K562 (cell line): Measurements from ENCODE around the gene LSM12. TPM values are rescaled to one million over a fixed set of nuclear protein-coding genes. Genes with fewer than 3 reads are reported as not detected.

Source experiments
- ATF3 ChIP-seq, 2 experiments: fragments of 450-650 bp in 1 of 2; sonication (generic) in 1 of 2; formaldehyde crosslinking in 1 of 2; IDR thresholded peaks in 1 of 2; conservative IDR thresholded peaks in 1 of 2; 2 replicates each; pipeline versions ENCODE4 v1.6.1 to v1.8.1; 2016 to 2023; ENCODE audit warnings: mild to moderate bottlenecking in 2 of 2, moderate library complexity in 2 of 2, inconsistent platforms in 1 of 2, missing genetic modification reagents in 1 of 2
- BCOR ChIP-seq: fragments of 450-650 bp; IDR thresholded peaks from 2 replicates; pipeline ENCODE4 v1.6.1; 2016
- CREM ChIP-seq: IDR thresholded peaks from 2 replicates; pipeline ENCODE4 v1.6.1; 2014; ENCODE audit warnings: antibody characterized with exemption, low read depth
- GATA2 ChIP-seq: sonication (generic); formaldehyde crosslinking; IDR thresholded peaks from 2 replicates; pipeline ENCODE4 v1.4.0; 2020; ENCODE audit warnings: mild to moderate bottlenecking, missing genetic modification reagents
- HSF4 ChIP-seq: fragments of 250-450 bp; sonication (Bioruptor Pico); IDR thresholded peaks from 2 replicates; pipeline ENCODE4 v2.1.2; 2022; ENCODE audit warnings: mild to moderate bottlenecking, moderate library complexity, borderline replicate concordance
- JUN ChIP-seq, 2 experiments: sonication (generic) in 1 of 2; formaldehyde crosslinking in 1 of 2; IDR thresholded peaks; 2 replicates each; pipeline versions ENCODE4 v1.6.1 to v1.8.0; 2012 to 2022; ENCODE audit warnings: borderline replicate concordance in 2 of 2, mild to moderate bottlenecking in 2 of 2, improper control_type of control experiment in 1 of 2, low read depth in 1 of 2, low read length in 1 of 2, missing genetic modification reagents in 1 of 2
- MAX ChIP-seq: sonication (generic); formaldehyde crosslinking; IDR thresholded peaks from 2 replicates; pipeline ENCODE4 v1.9.0; 2022; ENCODE audit warnings: mild to moderate bottlenecking, missing genetic modification reagents
- TRIM24 ChIP-seq, 2 experiments: fragments of 450-650 bp; IDR thresholded peaks; 2 replicates each; pipeline ENCODE4 v1.6.1; 2016
- VEZF1 ChIP-seq: fragments of 200-800 bp; sonication (Bioruptor generic); IDR thresholded peaks from 2 replicates; pipeline ENCODE4 v1.6.1; 2017; ENCODE audit warnings: missing genetic modification characterization, missing compliant biosample characterization
- ZBTB2 ChIP-seq: fragments of 450-650 bp; IDR thresholded peaks from 2 replicates; pipeline ENCODE4 v1.6.1; 2016; ENCODE audit warnings: antibody characterized with exemption
- ZNF174 ChIP-seq: fragments of 250-450 bp; sonication (Bioruptor Pico); IDR thresholded peaks from 2 replicates; pipeline ENCODE4 v1.4.0; 2020; ENCODE audit warnings: mild to moderate bottlenecking
- polyA plus RNA-seq, 8 experiments: library from polyadenylated mRNA; depleted of rRNA in 4 of 8; stranded (reverse) in 5 of 8; unstranded in 3 of 8; fragments of >200 nt; fragmentation: Nextera tagmentation in 2 of 8; fragmentation: Illumina TruSeq in 1 of 8; extraction: Ambion mirVana in 2 of 8; extraction: Trizol in 1 of 8; gene quantifications; 2 replicates each; pipeline versions ENCODE4 v1.2.1 to v1.2.3, GENCODE V29; 2011 to 2014; ENCODE audit warnings: inconsistent platforms in 1 of 8, missing spikeins in 1 of 8
- total RNA-seq, 7 experiments: library from RNA; depleted of rRNA in 6 of 7; stranded (reverse); fragments of >200 nt in 6 of 7; fragmentation: Illumina TruSeq in 2 of 7; extraction: Trizol in 2 of 7; gene quantifications; 2 replicates each; pipeline versions ENCODE4 v1.2.1 to v1.2.3, GENCODE V29; 2011 to 2021; ENCODE audit warnings: low replicate concordance in 1 of 7

LSM12 gene
- total and polyA plus RNA-seq, 9 of the 15 experiments (the other 6 are each of a cell fraction or from before 2014, with no cell fraction given), result 53.0 to 258 (median 89.3) TPM

- peak; percentile 78 for TF ChIP-seq ATF3 (IDR thresholded peaks at IDR 0.05)
- TF ChIP-seq ATF3 (CRISPR knock-in tag; conservative IDR thresholded peaks at IDR 0.05), result no peak
- peak; percentile 72 for TF ChIP-seq VEZF1
- TF ChIP-seq CREM, result peak; percentile 78
- TF ChIP-seq ZNF174 (CRISPR knock-in tag), result no peak
- TF ChIP-seq TRIM24 (IDR thresholded peaks at IDR 0.05), result 0 out of 4 replicates have a peak, but pooled peaks of 1 of the 2 experiments have one; percentile 15
- TF ChIP-seq GATA2 (CRISPR knock-in tag), result peak; percentile 23; the same call in 1 of the 2 replicates
- peak; percentile 46; the same call in 1 of the 2 replicates for TF ChIP-seq JUN (IDR thresholded peaks at IDR 0.05; ENCODE audit: borderline replicate concordance, low read depth, low read length)
- no peak for TF ChIP-seq JUN (CRISPR knock-in tag; IDR thresholded peaks at IDR 0.05; ENCODE audit: borderline replicate concordance)
- TF ChIP-seq HSF4 (CRISPR knock-in tag), result no peak
- TF ChIP-seq MAX (CRISPR knock-in tag), result peak; percentile 40
- TF ChIP-seq ZBTB2, result peak; percentile 58; the same call in 1 of the 2 replicates
- 0 out of 2 replicates have a peak, but pooled peaks have one; percentile 18 for TF ChIP-seq BCOR
Measured at GRCh38 chr17:44108440-44109311, 42.2 kb upstream of the LSM12 start (continued).
